ENCODE measurements around the gene IL1RN.

Gene IL1RN

DNA sequence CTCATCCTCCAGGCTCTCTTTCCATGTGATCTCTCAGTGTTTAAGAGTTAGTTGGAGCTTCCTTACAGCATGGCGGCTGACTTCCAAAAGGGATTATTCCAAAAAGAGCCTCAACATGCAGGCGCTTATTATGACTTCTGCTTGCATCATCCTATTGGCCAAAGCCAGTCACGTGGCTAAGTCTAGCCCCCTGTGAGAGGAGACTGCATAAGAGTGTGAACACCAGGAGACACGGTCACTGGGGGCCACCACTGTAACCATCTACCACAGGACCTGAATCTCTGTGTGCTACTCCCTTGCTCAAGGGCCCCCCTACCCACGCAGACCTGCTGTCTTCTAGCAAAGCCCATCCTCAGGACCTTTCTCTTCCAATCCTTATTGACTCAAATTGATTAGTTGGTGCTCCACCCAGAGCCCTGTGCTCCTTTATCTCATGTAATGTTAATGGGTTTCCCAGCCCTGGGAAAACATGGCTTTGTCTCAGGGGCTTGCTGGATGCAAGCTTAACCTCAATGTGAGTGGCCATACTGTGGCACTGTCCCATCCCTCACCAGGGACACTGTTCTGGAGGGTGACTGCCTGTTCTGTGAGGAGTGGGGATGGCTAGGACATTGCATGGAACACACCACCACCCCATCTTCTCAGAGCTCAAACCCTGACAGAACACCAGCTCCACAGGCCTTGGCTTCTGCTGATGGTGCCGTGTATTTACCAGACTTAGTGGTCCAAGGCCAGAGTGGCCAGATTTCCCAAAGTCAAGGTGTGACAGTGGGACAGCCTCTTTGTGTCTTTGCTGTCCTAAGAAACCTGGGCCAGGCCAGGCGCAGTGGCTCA is 4.2 kb downstream of the IL1RN start:
- TF ChIP-seq CTCF (conservative IDR thresholded peaks at IDR 0.05) (no peak), ZFX (IDR thresholded peaks at IDR 0.05) (no peak)
- no peak overlapping the region for H3K27ac ChIP-seq

- TF ChIP-seq ZFX (IDR thresholded peaks at IDR 0.05) (no peak), CTCF (conservative IDR thresholded peaks at IDR 0.05) (no peak)
- no peak overlapping the region for H3K27ac ChIP-seq
Observed at GRCh38 chr2:113132414-113133021, 5.1 kb downstream of the IL1RN start.

GRCh38 chr2:113133704-113134598 is 6.6 kb downstream of the IL1RN start:
- no peak overlapping the region for H3K27ac ChIP-seq
- TF ChIP-seq ZFX (IDR thresholded peaks at IDR 0.05) (no peak), CTCF (conservative IDR thresholded peaks at IDR 0.05) (no peak)

- TF ChIP-seq ZFX (IDR thresholded peaks at IDR 0.05) (no peak), CTCF (conservative IDR thresholded peaks at IDR 0.05) (no peak)
- H3K27ac ChIP-seq, result no peak overlapping the region
Observed at GRCh38 chr2:113134717-113135116, 7.3 kb downstream of the IL1RN start.

GRCh38 chr2:113135317-113135716 is 7.9 kb downstream of the IL1RN start:
- TF ChIP-seq CTCF (conservative IDR thresholded peaks at IDR 0.05), result no peak
- no peak for TF ChIP-seq ZFX (IDR thresholded peaks at IDR 0.05)
- no peak overlapping the region for H3K27ac ChIP-seq

DNA sequence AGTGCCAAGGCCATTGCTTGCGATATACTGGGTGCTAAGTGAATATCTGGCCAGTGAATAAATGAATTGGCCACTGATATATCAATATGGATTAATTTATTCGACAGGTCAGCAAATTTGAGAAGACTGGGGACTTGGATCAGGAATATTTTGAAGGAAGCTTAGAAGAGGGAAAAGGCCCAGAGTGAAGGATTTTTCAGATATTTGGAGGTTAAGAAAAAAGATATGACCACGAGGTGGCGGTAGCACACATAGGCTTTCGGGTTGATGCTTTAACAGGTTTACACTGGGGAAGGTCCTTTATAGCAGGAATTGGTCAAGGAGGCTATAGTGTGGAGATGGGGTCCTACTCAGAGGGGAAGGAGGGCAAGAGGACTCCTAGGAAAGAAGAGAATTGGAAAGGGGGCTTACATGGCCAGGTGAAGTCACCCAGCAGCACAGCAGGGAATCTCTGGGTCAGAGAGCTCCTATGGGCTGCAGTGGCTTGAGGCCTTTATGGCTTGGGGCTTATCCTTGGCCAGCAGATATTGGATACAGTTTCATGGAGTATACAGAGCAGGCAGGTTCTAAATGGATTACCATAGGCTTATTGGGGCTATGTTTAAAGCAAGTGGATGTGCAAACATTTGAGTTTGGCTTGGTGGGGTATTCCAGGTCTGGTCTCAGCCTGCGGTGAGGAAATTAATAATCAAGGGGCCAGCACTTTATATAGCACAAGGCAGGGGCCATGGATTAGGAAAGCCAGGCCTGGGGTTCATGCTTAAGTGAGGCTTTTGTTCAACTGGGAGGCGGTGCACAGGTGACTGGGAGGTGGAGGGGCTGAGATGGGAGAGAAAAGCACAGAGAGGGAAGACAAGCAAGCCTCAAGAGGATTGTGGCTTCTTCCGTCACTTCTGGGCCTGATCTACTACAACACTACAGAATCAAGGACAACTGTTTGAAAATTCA is 9.7 kb downstream of the IL1RN start:
- TF ChIP-seq CTCF (conservative IDR thresholded peaks at IDR 0.05), result peak; percentile 83
- no peak for TF ChIP-seq ZFX (IDR thresholded peaks at IDR 0.05)
- H3K27ac ChIP-seq, result no peak overlapping the region
